GM18498 (cell line): ENCODE results near the gene TBCE.

Experiments
- ATAC-seq: cut with Tn5 transposase; IDR thresholded peaks from one replicate; pipeline ENCODE4 v1.9.1; 2021; ENCODE audit warnings: mild to moderate bottlenecking, moderate library complexity; ENCODE audit not compliant: unreplicated experiment

TBCE gene

DNA sequence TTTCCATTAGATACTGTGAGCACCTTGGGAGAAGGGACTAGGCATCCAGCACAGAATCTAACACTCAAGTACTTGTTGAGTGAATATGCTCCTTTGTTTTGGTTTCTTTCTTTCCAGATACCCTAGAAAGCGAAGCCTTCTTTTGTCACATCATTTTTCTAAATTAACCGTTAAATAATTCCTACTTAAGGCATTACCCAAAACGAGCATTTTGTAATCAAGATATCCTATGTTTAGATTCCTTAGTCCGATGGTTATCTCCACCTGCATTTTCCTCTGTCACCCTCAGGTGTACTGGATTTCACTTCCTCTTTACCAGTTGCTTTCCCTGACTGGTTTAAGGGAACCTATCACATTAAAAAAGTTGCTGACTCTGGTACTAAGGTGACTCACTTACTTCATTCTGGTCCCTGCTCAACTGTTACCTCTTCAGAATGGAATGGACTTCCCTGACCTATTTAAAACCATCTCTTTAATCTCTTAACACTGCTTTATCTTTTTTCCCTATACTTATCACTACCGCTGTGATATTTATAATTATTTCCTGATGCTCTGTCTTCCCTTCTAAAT, 133.8 kb downstream of the TBCE start:
- no peak for ATAC-seq
